GM21723 (cell line): ENCODE measurements around the gene FOXO1.

Source experiments
- ATAC-seq: cut with Tn5 transposase; IDR thresholded peaks from one replicate; pipeline ENCODE4 v1.9.1; 2021; ENCODE audit warnings: mild to moderate bottlenecking, moderate library complexity; ENCODE audit not compliant: unreplicated experiment

Gene FOXO1

DNA sequence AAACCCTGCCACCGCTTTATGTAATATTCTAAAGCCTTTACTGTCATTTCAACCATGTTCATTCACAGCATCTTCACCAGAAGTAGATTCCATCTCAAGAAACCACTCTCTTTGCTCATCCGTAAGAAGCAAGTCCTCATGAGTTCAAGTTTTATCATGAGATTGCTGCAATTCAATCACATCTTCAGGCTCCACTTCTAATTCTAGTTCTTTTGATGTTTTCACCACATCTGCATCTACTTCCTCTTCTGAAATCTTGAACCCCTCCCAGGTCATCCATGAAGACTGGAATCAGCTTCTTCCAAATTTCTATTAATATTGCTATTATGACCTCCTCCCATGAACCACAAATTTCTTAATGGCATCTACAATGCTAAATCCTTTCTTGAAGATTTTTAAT lies 83.9 kb downstream of the FOXO1 start:
- ATAC-seq: no peak

GRCh38 chr13:40581277-40581579 lies 85.2 kb downstream of the FOXO1 start:
- ATAC-seq: no peak

- ATAC-seq: no peak
Observed at GRCh38 chr13:40580566-40581276, 85.7 kb downstream of the FOXO1 start.

DNA sequence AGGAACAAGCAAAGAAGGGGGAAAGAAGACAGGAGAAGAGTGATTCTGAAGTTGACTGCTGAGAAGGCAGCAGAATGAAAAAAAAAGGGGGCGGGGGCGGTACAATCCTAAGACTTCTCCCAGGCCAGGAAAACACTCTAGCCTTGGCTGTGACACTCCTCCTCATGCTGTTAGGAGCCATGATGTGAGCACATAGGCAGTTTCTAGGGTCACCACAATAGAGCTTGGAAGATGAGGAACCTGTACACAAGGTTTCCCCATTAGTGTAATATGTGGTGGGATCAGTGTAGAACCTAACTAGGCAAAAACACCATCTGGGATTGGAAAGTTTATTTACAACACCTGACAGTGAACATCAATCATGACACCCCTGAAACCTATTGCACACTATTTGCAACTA lies 86.9 kb downstream of the FOXO1 start:
- ATAC-seq: no peak

DNA sequence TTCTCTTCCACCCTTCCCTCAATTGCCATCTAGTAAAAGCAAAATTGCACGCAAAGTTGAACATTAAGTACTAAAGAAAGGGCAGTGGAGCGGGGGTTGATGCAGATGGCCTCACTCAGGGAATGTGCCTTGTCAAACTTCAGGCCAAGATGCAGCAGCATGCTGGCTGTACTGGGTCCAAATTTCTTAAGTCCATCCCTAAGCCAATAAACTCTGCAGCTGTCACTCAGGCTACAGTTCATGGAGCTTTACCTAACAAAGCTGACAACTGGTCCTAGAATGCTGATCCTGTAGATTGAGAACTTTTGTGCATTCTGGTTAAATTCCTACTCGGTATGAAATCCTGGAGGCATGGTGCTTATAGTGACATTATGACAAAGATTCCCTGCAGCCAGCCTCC lies 88.4 kb downstream of the FOXO1 start:
- ATAC-seq: no peak

- ATAC-seq: no peak
Observed at GRCh38 chr13:40576369-40576768, 90.1 kb downstream of the FOXO1 start.

- ATAC-seq: no peak
Observed at GRCh38 chr13:40572961-40573360, 93.5 kb downstream of the FOXO1 start.

- no peak for ATAC-seq
Observed at GRCh38 chr13:40571338-40571963, 95.0 kb downstream of the FOXO1 start.

- ATAC-seq: no peak
Observed at GRCh38 chr13:40570930-40571329, 95.5 kb downstream of the FOXO1 start.

DNA sequence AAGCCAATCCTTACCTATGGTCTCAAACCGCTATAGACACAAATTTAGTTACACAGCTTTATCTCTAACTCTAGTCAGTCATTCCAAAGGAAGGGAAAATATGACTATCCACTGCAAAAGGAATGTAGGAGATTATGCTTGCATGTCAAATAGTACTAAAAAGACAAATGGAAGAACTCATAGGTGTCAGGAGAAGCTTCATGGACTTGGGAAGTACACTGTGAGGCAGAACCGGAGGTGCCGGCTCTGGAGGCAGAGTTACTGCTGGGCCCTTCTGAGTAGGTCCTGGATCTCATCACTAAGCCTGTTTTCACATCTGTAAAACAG lies 97.5 kb downstream of the FOXO1 start:
- ATAC-seq: no peak

GRCh38 chr13:40568246-40569023 lies 98.0 kb downstream of the FOXO1 start:
- ATAC-seq: no peak

DNA sequence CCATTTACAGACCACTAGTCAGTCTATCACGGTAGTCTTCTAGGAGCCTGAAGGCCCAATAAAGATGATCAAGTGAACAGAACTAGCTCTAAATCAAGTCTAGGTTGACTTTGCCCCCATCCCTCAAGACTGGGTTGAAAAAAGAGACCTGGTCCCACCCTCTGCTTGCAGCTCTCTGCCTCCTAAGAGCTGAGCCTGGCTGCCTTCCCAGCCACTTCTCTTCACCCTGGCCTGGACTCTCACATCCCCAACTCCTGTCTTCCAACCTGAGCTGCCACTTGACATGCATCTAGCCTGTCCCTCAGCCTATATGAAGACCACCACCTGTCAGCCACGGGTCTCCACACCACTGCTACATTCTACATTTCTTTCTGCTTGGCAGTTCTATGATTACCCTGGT lies 99.6 kb downstream of the FOXO1 start:
- no peak for ATAC-seq

- ATAC-seq: no peak
Observed at GRCh38 chr13:40565282-40566148, 100.9 kb downstream of the FOXO1 start.

DNA sequence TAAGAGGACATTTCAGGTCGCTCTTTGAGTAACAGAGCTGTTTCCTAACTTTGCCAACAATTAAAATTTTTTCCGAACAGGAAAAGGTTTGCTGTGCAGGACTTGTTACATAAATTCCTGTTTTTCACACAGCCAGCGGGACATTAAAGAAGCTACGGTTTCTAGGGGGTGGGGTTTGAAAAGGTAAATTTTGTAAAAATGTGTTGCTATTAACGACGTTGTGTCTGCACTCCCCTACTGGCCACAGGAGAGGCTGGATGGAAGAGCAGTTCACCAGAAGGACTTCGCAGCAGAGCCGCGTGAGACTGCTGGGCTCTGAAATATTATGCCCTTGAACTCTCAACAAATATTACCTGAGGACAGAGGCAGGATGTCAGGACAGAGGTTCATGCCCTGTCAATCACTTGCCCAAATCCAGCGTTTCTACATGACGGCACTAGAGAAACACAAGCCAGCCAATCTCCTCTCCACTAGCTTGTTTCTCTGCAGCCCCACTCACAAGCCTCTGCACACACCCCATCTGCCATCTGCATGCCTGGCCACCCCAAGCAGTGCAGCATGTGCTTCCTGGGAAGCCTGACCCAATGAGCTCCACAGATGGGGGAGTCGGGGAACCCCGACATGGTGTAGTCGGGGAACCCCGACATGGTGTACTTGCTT lies 102.0 kb downstream of the FOXO1 start:
- ATAC-seq: no peak

- ATAC-seq: no peak
Observed at GRCh38 chr13:40563350-40564125, 102.9 kb downstream of the FOXO1 start.

DNA sequence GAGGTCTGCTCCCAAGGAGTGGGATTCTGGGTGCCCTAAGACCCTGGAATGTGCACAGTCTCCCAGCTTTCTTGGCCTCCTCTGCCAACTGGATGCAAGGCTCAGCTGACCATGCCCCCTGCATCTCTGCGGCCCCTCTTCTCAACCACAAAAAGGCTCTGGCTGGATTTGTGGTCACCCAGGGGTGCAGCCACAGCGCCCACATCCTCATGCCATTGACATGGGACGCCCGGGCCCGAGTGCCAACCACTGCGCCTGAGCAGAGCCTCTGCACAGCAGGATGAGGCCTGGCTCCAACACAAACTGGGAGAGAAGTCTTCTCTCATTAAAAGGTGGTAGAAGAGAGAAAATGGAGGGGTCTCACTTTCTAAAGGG lies 103.5 kb downstream of the FOXO1 start:
- ATAC-seq: no peak

DNA sequence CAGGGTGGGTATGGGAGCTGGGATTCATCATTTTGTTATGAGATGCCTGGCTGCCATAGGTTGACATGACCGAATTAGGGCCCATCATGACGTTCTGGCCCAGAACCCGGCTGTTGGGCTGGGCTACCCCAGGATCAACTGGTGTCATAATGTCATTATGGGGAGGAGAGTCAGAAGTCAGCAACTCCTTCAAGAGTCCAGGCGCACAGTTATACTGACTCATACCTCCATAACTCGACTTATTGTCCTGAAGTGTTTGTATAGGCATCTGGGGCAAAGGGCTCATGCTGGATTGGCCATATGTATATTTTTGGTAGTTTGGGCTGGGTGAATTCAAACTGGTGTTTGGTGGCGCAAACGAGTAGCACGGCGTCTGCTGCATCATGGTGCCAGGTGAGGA lies 106.5 kb downstream of the FOXO1 start:
- no peak for ATAC-seq

DNA sequence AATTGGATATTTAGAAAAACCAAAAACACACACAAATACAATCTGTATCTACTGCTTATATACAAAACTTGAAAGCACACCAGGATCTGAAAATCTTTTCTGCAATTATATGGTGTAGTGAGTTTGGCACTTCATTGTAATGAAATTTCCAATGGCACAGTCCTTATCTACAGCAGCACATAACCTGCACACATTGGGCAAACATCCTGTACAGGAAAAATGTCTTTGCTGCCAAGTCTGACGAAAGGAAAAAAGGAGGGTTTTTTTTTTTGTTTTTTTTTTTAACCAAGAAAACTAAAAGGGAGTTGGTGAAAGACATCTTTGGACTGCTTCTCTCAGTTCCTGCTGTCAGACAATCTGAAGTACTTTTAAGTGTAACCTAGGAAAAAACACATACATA lies 107.8 kb downstream of the FOXO1 start:
- ATAC-seq: no peak

DNA sequence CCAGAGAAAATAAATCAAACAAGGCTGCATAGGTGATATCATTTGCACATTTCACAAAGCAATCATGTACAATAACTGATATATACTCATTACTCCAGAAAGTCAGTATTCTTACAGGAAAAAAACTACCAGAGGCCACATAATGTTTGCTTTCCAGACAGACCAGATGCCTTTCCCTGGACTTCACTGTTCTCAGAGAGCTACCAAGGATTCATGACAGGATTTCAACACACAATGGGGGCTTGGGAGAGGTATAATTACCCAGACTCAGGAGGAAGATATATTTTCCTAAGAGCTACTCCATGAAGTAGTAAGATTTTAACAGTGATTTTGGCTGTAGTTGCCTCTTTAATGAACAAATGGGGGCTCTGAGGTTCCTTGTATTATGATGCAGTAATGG lies 110.0 kb downstream of the FOXO1 start:
- no peak for ATAC-seq

GRCh38 chr13:40553356-40553755 lies 113.1 kb downstream of the FOXO1 start:
- no peak for ATAC-seq
